OCI-LY7 (cell line): ENCODE results near the gene GADD45B.

Experiments
- CTCF ChIP-seq: fragments of 200-600 bp; sonication (generic); conservative IDR thresholded peaks from 2 replicates; pipeline ENCODE4 v1.5.1; 2014; ENCODE audit warnings: mild to moderate bottlenecking, antibody characterized with exemption, low read length, moderate library complexity, mixed read lengths
- EZH2phosphoT487 ChIP-seq: fragments of 200-600 bp; sonication (generic); IDR thresholded peaks from 2 replicates; pipeline ENCODE4 v1.6.1; 2018; ENCODE audit warnings: low read depth, borderline replicate concordance, mild to moderate bottlenecking, mixed run types, antibody characterized with exemption, low read length, moderate library complexity, mixed read lengths

GRCh38 chr19:2434721-2435265, 41.1 kb upstream of the GADD45B start:
- TF ChIP-seq CTCF (no peak), EZH2phosphoT487 (no peak)
